GM20431 (cell line): ENCODE data around the gene DLD.
"Not testable (repeated sequence)": the region's sequence is repeated elsewhere in the genome, so short reads cannot be mapped to it uniquely, and the experiment has no call there.

ENCODE experiments used
- in situ Hi-C: fragments of 300-500 bp; cut with MseI, MboI; formaldehyde crosslinking; loops from one replicate; pipeline ENCODE4 v1.15.0; 2020; ENCODE audit warnings: low sequenced_read_pairs; ENCODE audit not compliant: unreplicated experiment

The DLD gene

GRCh38 chr7:107890962-107891635, at the start of gene DLD:
TSS of gene DLD (plus strand) at chr7:107891183. CDS start at chr7:107891251, 68 bp downstream.
- in situ Hi-C loops = no loop called here

- in situ Hi-C loops = no loop called here
These were observed 48.8 kb upstream of the DLD start for GRCh38 chr7:107842213-107842612.

DNA sequence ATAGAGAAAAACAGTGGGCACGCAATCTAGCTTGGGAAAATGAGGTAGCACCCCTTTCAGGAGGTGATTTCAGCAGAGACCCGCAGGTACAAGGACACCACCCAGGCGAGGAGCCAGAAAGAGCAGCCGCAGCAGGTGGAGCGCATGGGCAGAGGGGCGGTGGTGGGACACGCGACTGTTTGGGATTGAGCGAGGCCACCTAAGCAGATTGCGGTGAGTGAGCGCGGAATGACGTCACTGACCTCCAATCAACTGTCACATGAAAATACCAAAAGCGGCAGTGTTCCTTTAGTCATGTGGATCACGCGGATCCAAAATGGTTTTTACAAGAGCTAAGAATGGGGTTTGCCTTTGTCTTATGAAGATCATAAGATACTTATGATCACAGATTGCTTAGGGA, 47.8 kb upstream of the DLD start:
- in situ Hi-C loops = no loop called here

DNA sequence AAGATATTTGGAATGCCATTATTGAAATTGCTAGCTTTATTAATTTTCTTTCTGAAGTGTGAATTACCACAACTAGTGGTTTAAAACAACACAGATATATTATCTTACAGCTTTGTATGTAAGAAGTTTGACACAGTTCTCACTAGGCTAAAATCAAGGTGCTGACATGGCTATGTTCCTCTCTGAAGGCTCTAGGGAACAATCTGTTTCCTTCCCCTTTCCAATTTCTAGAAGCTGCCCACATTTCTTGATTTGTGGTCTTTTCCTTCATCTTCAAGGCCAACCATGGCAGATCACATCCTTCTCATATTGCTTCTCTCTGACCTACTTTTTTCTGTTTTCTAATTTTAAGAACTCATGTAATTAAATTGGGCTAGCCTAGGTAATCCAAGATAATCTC, 44.7 kb upstream of the DLD start:
- in situ Hi-C loops = no loop called here

GRCh38 chr7:107847168-107847835, 43.7 kb upstream of the DLD start:
- in situ Hi-C loops = no loop called here

- in situ Hi-C loops = not testable (repeated sequence)
These were observed 43.2 kb upstream of the DLD start for GRCh38 chr7:107847836-107848175.

- in situ Hi-C loops = not testable (repeated sequence)
These were observed 42.8 kb upstream of the DLD start for GRCh38 chr7:107848211-107848610.

GRCh38 chr7:107850216-107850615, 40.8 kb upstream of the DLD start:
- in situ Hi-C loops = no loop called here

- in situ Hi-C loops = no loop called here
These were observed 40.3 kb upstream of the DLD start for GRCh38 chr7:107850643-107851042.

DNA sequence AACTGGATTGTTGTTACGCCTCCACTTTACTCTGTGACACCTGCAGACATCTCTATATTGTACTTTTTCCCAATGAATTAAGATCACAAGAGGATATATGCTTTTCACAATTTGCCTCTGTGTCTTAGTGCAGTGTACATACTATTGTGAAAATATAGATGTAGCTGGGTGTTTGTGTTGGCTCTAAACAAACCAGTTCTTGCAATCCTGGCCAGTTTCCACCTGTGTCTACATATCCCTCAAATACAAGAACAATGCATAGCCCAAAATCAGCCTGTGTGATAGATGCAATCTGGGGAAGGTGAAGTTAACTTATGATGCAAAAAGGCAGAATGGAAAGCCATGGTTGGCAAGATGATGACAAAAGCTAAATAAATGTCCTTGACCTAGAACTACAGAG, 36.5 kb upstream of the DLD start:
- in situ Hi-C loops = no loop called here

GRCh38 chr7:107854989-107855388, 36.0 kb upstream of the DLD start:
- in situ Hi-C loops = no loop called here

DNA sequence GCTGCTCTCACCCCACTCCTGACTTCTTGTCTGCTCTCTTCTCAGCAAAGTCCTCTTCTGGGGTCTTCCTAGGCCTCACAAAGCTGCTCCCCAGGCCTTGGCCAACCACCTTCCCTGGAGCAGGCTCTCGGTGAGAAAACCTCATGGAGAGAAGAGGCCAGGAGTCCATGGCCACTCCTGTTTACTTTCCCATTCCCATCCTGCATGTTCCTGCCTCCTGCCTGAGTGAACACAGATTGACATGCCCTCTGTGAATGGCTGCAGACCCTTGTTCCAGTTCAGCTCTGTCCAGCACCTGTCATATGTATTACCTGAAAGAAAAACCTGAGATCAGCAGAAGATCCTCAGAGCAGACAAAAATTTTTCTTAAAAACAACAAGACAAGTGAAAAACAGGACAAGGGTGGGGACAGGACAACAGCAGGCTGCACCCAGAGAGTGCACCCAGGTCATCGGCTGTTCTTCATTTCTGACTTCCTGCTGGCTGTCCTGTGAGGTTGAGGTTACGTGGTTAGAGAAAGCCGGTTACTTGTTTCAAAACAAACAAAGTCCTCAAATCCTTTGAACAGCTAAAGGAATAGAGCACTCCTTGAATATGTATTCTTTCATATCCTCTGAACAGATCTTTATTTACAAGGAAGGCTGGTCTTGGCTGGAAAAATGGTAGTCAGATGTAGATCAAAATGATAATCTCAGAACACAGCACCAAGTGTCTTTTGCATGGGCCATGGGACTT, 34.0 kb upstream of the DLD start:
- in situ Hi-C loops = no loop called here

DNA sequence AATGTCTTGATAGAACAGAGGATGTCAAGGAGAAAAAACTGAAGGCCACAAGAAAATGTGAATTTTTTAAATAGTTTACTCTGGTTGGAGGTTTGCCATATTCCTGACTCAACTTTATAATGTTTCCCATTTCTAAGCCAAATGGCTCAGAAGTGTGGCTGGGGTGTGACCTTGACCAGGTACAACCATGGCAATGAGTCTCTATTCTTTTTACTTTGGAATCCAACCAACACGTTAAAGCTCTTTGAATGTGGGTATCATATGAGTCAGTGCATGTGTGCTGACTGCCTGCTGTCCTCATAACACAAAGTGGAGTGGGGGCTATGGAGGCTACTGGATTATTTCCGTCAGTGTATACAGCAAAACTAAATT, 33.5 kb upstream of the DLD start:
- in situ Hi-C loops = no loop called here

GRCh38 chr7:107858280-107858679, 32.7 kb upstream of the DLD start:
- in situ Hi-C loops = no loop called here

GRCh38 chr7:107860279-107860961, 30.6 kb upstream of the DLD start:
- in situ Hi-C loops = no loop called here

GRCh38 chr7:107860981-107861652, 29.9 kb upstream of the DLD start:
- in situ Hi-C loops = no loop called here

GRCh38 chr7:107865956-107866775, 24.8 kb upstream of the DLD start:
- in situ Hi-C loops = no loop called here

DNA sequence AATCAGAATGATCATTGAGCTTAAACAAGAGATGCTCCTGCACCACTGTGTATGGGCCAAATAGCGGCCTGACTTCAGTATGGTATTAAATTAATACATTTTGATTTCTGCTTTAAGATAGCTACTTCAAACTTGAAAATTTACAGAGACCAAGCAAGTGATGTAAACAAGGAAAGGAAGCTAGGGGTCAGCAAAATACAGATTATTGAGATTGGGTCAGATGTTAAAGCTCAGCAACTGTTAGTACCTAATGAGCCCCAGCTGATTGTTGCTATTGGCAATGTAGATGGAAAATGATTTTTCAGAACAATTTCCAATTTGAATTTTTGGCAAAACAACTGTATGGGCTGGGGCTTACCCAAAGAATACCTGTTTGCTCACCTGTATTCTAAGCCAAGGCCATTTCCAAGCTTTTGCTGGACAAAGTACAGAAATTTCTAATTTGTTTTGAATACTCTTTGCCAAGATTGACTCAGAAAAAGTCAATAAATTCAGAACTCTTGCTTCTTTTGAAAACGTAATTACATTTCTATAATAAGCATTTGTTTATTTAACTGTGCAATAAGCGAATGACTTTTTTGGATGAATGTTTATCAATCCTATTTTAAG, 23.0 kb upstream of the DLD start:
- in situ Hi-C loops = no loop called here

DNA sequence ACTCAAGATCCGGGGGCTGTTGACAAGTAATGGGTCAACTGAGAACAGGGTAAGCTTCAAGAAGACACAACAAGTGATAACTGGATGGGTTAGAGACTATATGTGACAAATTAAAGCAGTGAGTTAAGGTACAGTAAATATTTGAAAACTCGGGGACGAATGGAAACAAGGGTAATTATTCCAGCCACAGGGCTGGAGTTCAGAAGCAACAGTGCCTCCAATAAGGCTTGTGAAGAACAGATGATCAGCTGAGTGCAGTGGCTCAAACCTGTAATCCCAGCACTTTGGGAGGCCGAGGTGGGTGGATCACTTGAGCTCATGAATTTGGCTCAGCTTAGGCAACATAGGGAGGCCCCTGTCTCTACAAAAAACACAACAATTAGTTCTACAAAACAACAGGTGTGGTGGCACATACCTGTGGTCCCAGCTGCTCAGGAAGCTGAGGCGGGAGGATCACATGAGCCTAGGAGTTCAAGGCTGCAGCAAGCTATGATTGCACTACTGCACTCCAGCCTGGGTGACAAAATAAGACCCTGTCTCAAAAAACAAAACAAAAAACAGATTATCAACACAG, 20.5 kb upstream of the DLD start:
- in situ Hi-C loops = no loop called here
